GM18507 (cell line): ENCODE data around the gene CCL28.
"Not testable (repeated sequence)": the region's sequence is repeated elsewhere in the genome, so short reads cannot be mapped to it uniquely, and the experiment has no call there.

Experiments
- DNase-seq: peaks from one replicate; pipeline ENCODE4 v3.0.0; 2011; ENCODE audit warnings: low read depth; ENCODE audit not compliant: insufficient read length; ENCODE audit errors: extremely low spot score
- FAIRE-seq: peaks from 2 replicates; lab custom pipeline; 2011; peaks lifted over from hg19 to GRCh38; lab: Jason Lieb, UNC

The CCL28 gene, protein sequence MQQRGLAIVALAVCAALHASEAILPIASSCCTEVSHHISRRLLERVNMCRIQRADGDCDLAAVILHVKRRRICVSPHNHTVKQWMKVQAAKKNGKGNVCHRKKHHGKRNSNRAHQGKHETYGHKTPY

DNA sequence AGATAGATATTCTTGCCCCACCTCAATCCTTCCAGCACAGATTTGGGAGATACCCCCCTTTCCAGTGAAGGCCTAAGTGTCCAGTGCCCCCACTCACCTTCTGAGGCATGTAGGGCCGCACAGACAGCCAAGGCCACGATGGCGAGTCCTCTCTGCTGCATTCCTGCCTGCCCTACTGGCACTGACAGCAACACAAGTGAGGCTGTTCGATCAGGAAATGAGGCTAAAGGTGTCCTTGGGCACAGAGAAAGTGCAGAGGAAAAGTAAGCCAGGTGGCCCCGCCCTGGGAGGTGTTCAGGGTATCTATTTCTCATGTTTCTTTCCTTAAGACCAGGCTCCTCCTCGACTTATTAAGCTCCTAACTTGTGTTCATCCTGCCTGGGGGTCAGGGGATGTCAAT is at the start of gene CCL28:
Gene CCL28 (minus strand): TSS at position 236 of the 400 bp plus-strand sequence. CDS start 75 bp downstream, at position 161.
- no peak for DNase-seq
- FAIRE-seq: no peak

DNA sequence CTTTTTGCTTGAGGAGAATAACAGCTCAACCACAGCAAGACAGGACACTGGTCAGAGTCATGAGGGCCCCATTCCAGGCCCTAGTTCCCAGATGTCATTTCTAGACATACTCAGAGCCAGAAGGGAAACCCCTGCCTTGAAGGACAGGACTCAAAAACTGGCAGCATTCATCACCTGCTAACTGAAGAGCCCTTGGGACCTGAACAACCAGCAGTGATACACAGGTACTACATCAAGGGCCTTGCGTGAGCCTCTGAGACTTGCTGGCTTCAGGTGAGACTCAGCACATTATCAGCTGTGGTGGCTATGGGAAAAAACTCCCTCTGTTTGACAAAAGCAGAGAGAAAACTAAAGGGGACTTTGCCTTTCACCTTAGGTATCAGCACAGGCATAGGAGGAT is 48.9 kb upstream of the CCL28 start:
- DNase-seq (no peak), FAIRE-seq (no peak)

DNA sequence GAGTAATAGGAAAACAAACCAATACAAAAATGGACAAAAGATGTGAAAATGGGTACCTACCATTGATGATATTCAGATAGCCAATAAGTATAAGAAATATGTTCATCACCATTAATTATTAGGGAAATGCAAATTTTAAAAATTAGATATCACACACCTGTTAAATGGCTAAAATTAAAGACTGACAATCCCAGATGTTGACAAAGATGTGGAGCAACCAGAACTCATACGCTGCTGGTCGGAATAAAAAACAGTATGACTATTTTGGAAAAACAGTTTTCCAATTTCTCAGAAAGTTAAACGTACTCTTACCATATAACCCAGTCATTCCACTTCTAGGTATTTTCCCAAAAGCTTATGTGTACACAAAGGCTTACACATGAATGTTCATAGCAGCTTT is 44.4 kb upstream of the CCL28 start:
- FAIRE-seq (no peak), DNase-seq (no peak)

DNA sequence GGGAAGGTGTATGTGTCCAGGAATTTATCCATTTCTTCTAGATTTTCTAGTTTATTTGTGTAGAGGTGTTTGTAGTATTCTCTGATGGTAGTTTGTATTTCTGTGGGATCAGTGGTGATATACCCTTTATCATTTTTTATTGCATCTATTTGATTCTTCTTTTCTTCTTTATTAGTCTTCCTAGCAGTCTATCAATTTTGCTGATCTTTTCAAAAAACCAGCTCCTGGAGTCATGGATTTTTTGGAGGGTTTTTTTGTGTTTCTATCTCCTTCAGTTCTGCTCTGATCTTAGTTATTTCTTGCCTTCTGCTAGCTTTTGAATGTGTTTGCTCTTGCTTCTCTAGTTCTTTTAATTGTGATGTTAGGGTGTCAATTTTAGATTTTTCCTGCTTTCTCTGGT is 29.4 kb upstream of the CCL28 start:
- DNase-seq: not testable (repeated sequence)

DNA sequence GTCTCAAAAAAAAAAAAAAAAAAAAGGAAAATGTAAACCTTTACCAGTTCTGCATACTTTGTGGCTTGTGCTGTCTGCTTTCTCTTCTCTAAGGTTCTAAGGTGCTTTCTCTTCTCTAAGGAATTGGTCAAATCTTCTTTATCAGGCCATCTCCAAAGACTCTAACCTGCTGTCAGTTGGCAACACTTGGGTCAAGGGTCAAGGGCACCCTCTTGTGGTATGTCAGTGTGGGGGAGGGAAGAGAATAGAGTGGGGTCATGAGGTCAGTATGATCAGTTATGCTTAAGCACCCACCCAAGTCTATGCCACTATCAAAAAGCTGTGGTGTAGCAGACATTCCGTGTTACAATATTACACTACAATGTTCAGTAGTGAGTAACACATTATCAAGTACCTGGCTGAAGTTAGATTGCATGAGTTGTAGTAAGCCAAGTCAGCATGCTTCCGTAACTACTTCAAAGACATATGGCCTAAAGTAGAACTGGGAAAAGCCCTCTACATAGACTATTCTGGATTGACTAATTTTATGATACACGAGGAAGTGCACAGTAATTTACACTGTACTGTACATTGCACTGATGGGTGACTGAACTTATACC is 25.0 kb upstream of the CCL28 start:
- DNase-seq (no peak), FAIRE-seq (no peak)

More for the DNA sequence above, 29.4 kb upstream of the CCL28 start:
- not testable (repeated sequence) for FAIRE-seq

DNA sequence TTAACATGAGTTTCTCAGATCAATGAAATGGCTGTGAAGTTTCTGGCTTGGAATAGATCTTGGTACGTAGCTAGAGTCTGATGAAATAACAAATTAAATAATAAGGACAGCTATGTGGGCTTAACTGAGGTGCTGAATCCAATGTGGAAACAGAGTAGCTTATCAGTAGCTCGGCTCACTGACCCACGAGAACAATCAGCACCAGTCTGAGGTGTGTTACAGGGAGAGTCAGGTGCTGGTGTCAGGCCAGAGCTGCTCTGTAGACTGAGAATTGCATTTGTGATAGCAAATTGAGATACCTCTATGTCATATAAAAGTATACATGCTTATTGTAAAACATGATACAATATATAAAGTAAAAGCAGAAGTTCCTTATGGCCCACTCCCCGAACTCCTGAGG is 21.2 kb upstream of the CCL28 start:
- DNase-seq (no peak), FAIRE-seq (no peak)

DNA sequence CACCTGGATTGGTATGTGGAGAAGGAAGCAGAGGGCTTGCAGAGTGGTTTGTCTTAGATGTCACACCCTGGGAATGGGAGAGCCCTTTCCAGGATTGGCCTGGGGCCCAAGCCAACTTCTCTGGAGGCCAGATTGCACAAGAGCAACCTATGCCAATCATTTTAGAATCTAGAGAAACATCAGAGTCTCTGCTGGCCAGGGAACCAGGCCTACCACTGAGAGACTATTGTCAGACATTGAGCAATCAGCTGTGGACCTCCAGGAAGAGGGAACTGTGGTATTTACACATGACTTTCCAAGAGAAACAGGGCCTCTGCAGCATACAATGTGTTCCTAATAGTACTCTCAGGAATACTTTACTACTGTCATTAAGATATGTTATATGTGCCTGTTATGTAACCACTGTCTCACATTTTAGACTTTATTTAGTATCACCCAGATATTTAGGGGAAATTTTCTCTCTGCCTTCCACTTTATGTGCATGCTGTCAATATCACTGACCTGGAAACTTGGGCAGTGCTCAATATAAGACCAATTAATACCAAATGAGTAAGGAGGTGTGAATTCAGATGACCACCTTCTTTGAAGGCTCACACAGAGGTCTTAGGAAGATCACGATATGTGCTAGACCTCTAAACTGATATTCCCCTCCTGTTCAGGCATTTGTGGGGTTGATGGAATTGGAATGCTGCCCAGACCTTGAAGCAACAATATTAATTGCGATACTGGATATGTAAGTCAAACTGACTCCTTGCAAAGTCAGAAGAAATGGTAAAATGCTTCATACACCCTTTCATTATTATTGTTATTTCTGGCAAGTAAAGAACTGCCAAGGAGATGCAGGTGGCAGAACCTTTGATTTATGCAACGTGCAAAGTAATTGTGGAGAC is 20.5 kb upstream of the CCL28 start:
- no peak for FAIRE-seq
- no peak for DNase-seq

DNA sequence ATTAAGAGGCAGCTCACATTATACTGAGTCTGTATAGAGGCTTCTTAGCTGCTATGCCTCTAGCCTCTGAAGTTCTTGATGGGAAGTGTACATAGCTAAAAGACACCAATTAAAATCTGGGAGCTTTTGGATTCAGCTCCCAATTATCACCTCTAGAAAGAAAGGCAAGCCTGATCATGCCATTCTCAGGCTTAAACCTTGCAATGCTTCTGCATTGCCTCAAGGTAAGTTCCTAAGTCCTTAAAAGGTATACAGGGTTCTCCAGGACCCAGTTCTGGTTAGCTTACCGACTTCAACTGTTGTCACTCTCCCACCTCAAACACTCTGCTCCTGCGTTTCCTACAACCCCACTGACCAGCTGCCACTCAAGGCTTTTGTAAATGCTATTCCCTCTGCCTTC is 17.5 kb upstream of the CCL28 start:
- DNase-seq: no peak
- no peak for FAIRE-seq

DNA sequence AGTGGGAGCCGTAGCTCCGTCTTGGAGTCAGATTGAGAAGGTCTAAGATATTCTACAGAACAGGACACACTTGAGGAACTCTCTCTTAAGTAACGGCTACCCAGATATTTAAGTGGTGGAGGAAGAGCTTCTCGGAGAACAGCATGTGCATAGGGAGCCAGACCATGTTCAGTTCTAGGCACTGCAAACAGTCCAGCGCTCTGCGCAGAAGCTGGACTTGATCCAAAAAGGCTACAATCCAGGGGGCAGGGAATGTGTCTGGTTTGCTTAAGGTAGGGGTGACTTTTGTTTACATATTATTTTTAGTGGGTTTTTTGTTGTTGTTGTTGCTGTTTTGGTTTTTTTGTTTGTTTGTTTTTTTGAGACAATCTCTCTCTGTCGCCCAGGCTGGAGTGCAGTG is 16.8 kb upstream of the CCL28 start:
- FAIRE-seq (no peak), DNase-seq (no peak)

DNA sequence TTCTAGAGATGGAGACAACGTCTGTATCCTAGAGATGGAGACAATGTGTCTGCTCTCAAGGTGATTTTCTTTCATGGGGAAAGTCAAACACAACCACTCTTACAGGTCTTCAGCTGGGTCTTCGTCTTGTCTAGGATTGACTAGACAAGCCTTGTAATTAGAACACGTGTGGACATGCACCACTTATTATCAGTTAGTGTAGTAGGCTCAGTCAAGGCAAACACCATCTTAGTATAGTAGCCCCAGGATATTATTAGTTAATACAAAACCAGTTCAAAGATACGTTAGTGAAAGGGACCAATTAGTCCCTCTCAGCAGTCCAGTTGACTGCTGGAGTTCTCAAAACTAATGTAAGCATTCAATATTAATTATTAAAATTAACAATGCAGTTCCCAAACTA is 15.1 kb upstream of the CCL28 start:
- DNase-seq (no peak), FAIRE-seq (no peak)

DNA sequence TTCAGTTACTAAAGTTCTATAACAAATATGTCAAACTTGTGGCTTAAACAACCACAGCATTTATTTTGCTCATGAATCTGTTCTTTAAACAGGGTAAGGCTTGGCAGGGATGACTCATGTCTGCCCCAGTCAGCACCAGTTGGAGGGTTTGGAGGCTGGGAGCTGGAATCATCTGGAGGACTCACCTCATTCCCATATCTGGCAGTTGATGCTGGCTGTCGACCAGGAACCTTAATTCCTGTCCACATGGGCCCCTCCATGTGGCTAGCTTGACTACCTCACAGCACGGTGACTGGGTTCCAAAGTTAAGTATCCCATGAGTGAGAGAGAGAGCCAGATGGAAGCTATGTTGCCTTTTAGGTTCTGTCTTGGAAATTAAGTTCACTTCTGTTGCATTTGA is 13.8 kb upstream of the CCL28 start:
- FAIRE-seq: no peak

DNA sequence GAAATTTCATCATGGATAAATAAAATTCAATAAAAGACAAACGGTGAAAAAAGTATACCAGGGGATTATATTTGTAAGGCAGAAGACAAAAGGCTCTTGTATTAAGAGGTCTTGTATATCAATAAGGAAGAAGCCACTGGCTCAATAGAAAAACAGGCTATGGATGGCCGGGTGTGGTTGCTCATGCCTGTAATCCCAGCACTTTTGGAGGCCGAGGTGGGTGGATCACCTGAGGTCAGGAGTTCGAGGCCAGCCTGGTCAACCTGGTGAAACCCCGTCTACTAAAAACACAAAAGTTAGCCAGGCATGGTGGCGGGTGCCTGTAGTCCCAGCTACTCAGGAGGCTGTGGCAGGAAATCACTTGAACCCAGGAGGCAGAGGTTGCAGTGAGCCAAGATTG is 10.9 kb upstream of the CCL28 start:
- not testable (repeated sequence) for FAIRE-seq

More for the DNA sequence above, 13.8 kb upstream of the CCL28 start:
- DNase-seq: no peak

DNA sequence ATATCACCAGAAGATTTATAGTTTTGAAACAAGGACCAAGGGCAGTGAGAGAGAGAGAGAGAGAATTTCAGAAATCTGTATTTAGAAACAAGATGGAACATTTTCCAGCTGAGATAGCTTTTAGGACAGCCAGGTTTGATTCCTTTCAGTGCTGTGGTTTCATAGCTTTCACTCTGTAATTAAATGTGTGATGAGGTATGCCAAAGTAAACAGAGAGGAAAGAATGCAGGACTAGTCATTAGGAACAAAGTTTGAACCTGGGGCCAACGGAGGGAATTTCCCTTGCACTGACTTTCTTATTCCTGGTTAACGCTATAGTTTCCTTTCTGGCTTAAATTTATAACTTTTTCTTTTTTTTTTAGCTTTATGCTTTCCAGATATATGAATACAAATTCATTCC is 10.0 kb upstream of the CCL28 start:
- no peak for DNase-seq
- peak; percentile 36 for FAIRE-seq

More for the DNA sequence above, 10.9 kb upstream of the CCL28 start:
- not testable (repeated sequence) for DNase-seq

DNA sequence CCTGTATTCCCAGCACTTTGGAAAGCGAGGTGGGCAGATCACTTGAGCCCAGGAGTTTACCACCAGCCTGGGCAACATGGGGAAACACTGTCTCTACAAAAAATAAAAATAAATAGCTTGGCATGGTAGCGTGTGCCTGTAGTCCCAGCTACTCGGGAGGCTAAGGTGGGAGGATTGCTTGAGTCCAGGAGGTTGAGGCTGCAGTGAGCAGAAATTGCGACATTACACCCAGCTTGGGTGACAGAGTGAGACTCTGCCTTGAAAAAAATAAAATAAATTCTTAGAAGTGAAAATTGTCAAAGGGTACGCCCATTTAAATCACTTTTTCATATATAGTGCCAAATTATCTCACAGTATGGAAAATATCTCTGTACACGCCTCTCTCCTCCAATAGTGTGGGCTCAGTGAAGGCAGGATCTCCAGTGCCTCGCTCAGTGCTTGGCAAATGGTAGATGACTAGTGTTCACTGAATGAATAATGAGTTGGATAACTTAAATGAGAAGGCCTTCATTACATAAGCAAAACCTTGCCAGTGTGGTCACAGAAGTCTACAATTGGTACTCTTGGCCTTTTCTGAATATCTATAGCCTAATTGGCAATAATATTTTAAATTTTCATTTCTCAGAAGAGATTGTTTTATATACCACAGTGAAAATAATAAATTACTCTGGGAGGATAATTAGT is 9.4 kb upstream of the CCL28 start:
- FAIRE-seq (no peak), DNase-seq (no peak)

DNA sequence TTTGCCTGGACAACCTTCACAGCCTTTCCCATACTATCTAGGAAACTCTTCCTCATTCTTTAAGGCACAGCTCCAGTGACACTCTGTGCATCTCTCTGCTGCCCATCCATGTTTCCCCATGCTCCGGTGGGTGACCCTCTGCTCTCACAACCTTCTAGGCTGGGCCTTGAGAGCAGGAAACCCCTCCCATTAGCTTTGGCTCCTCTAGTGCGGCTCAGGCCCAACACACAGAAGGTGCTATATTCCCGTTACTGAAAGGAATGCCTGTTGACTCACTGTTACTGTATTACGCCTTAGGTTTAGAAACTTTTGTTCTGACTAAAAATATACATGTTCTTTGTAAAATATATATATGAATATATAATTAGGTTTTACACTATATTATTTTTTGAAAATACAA is 8.1 kb upstream of the CCL28 start:
- DNase-seq (no peak), FAIRE-seq (no peak)

DNA sequence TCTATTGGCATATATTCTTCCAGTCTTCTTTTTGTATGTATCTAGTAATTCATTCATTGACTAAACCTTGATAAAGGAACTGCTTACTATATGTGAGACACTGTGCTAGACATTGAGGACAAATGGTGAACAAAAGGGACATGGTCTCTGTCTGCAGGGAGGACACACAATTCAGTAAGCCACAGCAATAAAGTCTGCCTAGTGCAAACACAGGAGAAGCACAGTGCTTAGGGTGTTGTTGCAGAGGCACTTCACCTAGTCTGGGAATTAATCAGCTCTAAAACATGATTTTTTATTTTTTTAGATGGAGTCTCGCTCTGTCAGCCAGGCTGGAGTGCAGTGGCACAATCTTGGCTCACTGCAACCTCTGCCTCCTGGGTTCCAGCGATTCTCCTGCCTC is 6.4 kb upstream of the CCL28 start:
- FAIRE-seq: no peak
- no peak for DNase-seq

DNA sequence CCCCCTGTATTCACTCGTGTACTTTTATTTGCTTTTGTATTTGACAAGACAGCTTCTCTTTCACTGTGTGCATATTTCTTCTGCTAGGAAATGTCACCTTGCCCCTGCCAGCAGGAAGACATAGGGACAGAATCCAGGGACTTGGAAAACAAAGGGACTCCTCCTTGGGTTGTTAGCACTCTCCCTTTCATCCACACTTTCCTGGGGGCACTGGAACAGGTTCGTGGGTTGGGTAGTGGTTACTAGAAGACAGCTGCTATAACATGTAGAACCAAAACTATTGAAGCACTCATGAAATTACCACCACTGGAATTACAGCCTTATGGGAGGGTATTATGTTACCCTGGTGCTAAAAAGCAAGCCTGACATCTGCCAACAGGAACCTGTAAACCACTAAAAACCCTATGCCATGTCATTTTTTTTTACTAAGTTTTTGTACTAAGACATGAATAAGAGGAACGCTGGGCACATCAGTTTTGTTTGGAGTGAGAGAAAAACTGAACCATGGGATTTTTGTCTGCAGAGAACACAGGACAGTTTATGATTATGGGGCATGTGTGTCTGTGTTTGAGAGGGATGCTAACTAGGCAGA is 4.7 kb upstream of the CCL28 start:
- no peak for FAIRE-seq
- DNase-seq: no peak

DNA sequence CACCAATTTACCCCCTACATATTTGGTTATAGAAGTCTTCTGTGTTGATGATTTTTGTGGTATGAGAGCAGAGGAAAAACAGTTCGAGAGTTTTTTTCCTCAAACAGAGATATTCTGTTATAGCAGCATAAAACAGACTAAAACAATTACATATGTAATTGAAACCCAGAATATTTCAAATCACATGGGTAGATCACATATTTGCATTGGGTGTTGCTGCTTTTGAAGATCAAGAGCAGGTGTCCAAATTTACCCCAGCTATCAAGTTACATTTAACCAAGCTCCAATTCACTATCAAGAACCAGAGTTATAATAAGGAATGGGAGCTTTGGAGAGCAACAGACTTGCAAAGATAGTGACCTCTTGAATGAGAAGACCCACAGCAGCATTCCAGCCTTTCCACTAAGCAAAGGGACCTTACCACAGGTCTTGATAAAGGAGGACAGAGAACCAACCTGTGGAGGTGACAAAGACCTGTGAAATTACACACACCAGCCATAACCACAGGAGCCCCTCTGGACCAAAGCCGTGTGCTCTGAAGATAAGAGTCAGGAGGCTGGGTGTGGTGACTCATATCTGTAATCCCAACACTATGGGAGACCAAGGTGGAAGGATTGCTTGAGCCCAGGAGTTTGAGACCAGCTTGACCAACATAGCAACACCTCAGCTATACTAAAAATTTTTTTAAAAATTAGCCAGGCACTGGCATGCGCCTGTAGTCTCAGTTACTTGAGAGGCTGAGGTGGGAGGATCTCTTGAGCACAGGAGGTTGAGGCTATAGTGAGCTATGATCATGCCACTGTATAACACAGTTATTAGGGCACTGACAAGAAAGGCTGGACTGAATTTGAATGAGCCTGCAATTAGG is 4.0 kb upstream of the CCL28 start:
- DNase-seq (no peak), FAIRE-seq (no peak)

DNA sequence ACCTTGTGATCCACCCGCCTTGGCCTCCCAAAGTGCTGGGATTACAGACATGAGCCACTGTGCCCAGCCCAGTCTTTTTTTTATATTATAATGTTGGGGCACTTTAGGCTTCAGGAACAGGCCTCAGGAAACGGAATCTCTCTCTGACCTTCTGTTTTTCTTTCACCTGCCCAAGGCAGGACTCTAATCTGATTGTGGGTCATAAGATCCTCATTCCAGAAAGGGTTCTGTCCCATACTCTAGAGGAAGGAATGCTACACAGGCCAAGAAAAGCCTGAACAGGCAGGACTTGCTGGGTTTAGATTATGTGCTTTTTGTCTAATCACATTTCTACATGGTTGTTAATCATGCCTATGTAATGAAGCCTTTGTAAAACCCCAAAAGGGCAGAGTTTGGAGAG is 1.8 kb upstream of the CCL28 start:
- DNase-seq (no peak), FAIRE-seq (no peak)
